Karpas-422 (cell line): ENCODE measurements around the gene POU6F2. TPM values are rescaled to one million over a fixed set of nuclear protein-coding genes. Genes with fewer than 3 reads are reported as not detected.

Experiments
- DNase-seq: peaks from one replicate; pipeline ENCODE4 v3.0.0-alpha.2; 2015
- H2AFZ ChIP-seq: fragments of 200-600 bp; sonication (generic); 2 replicates; pipeline ENCODE4 v1.6.1; 2014; ENCODE audit warnings: antibody characterized with exemption, low read length, mixed read lengths
- H3K27ac ChIP-seq: fragments of 200-600 bp; sonication (generic); 2 replicates; pipeline ENCODE4 v1.5.1; 2014; ENCODE audit warnings: mild to moderate bottlenecking, low read length, moderate library complexity
- H3K27me3 ChIP-seq: fragments of 200-600 bp; sonication (generic); 2 replicates; pipeline ENCODE4 v1.6.1; 2014; ENCODE audit warnings: low read length, mixed read lengths
- H3K36me3 ChIP-seq: fragments of 200-600 bp; sonication (generic); 2 replicates; pipeline ENCODE4 v1.6.1; 2014; ENCODE audit warnings: low read length, mixed read lengths; ENCODE audit not compliant: insufficient read depth
- H3K4me1 ChIP-seq: fragments of 200-600 bp; sonication (generic); 2 replicates; pipeline ENCODE4 v1.6.1; 2014; ENCODE audit warnings: mild to moderate bottlenecking, low read length, mixed read lengths
- H3K4me2 ChIP-seq: fragments of 200-600 bp; sonication (generic); 2 replicates; pipeline ENCODE4 v1.6.1; 2014; ENCODE audit warnings: low read length, low read depth, mild to moderate bottlenecking; ENCODE audit not compliant: poor library complexity, severe bottlenecking
- H3K4me3 ChIP-seq: fragments of 200-600 bp; sonication (generic); 2 replicates; pipeline ENCODE4 v1.5.1; 2014; ENCODE audit warnings: mild to moderate bottlenecking, antibody characterized with exemption, low read length, mixed read lengths
- H3K79me2 ChIP-seq: fragments of 200-600 bp; sonication (generic); 2 replicates; pipeline ENCODE4 v1.6.1; 2014; ENCODE audit warnings: mild to moderate bottlenecking, low read length, mixed read lengths
- H3K9ac ChIP-seq: fragments of 200-600 bp; sonication (generic); 2 replicates; pipeline ENCODE4 v1.6.0; 2014; ENCODE audit warnings: low read length
- H3K9me2 ChIP-seq: fragments of 200-600 bp; sonication (generic), shearing (Covaris generic); replicated peaks from 2 replicates; pipeline ENCODE4 v1.6.0; 2014; ENCODE audit warnings: mild to moderate bottlenecking, low read length, moderate library complexity; ENCODE audit not compliant: insufficient read depth
- H3K9me3 ChIP-seq: fragments of 300-700, 200-600 bp; sonication (generic); 2 replicates; pipeline ENCODE4 v1.6.1; 2014; ENCODE audit warnings: low read length, mixed read lengths
- H4K20me1 ChIP-seq: fragments of 200-600 bp; sonication (generic); 2 replicates; pipeline ENCODE4 v1.6.1; 2014; ENCODE audit warnings: mild to moderate bottlenecking, antibody characterized with exemption, low read length, low read depth; ENCODE audit not compliant: insufficient read depth
- total RNA-seq: library from RNA; depleted of rRNA; stranded (reverse); fragments of >200 nt; shearing (Covaris generic); gene quantifications from 2 replicates; pipeline ENCODE4 v1.2.3, GENCODE V29; 2014; ENCODE audit warnings: low replicate concordance; rRNA removed

Gene POU6F2, protein sequence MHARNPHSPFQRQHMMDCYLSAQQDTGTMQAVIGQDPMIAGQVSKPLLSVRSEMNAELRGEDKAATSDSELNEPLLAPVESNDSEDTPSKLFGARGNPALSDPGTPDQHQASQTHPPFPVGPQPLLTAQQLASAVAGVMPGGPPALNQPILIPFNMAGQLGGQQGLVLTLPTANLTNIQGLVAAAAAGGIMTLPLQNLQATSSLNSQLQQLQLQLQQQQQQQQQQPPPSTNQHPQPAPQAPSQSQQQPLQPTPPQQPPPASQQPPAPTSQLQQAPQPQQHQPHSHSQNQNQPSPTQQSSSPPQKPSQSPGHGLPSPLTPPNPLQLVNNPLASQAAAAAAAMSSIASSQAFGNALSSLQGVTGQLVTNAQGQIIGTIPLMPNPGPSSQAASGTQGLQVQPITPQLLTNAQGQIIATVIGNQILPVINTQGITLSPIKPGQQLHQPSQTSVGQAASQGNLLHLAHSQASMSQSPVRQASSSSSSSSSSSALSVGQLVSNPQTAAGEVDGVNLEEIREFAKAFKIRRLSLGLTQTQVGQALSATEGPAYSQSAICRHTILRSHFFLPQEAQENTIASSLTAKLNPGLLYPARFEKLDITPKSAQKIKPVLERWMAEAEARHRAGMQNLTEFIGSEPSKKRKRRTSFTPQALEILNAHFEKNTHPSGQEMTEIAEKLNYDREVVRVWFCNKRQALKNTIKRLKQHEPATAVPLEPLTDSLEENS
- total RNA-seq, result not detected in 2 replicates

DNA sequence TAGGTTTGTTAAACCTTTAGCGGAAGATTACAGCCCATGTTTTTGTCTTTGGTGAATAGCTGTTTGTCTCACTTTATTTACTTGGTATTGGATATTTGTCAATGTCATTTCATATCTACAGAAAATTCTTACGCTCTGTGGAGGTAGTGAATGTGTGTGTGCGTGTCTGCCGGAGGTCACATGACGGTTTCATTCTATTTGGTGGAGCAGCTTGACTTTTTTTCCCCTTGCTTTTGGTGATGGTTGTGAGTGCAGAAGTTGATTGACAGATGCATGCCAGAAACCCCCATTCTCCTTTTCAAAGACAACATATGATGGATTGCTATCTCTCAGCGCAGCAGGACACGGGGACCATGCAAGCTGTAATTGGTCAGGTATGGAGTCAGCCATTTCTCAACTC, at the start of gene POU6F2:
TSS of gene POU6F2 (plus strand) at position 225 of the 400 bp plus-strand sequence. CDS start at position 270, 45 bp downstream.
- no peaks in the 10 kb centered on the region for H3K79me2 ChIP-seq
- DNase-seq, result no peak
- no peak within 1 kb of the TSS for H3K27ac ChIP-seq
- no peak within 1 kb of the TSS for H2AFZ ChIP-seq
- no peaks in the 10 kb centered on the region for H3K9me3 ChIP-seq
- no peaks in the 10 kb centered on the region for H3K27me3 ChIP-seq
- H3K9me2 ChIP-seq, result no peaks in the 10 kb centered on the region
- H4K20me1 ChIP-seq, result no peaks in the 10 kb centered on the region
- no peaks in the 10 kb centered on the region for H3K36me3 ChIP-seq
- H3K4me2 ChIP-seq, result no peak within 1 kb of the TSS
- no peak within 1 kb of the TSS for H3K9ac ChIP-seq
- no peak within 1 kb of the TSS for H3K4me3 ChIP-seq
- H3K4me1 ChIP-seq, result no peaks in the 10 kb centered on the region

DNA sequence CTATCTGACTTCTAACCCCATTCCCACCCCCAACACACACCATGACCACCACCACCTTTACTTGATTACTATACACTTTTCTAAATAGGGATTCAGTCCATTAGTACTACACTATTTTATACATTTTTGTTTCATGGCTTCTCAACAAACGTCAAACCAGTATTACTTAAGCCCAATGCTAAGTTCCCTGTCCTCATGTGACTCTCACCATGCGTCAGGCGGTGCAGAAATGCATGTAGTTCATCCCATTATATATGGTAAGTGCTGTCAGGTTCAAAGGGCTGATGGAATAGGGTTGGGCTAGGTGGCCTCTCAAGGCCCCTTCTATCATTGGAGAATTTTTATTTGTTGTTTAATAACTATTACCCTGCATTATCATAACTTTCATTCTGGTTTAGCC, 49.2 kb upstream of the POU6F2 start:
- Histone ChIP-seq H4K20me1 (no peaks in the 10 kb centered on the region), H3K27me3 (no peaks in the 10 kb centered on the region), H3K79me2 (no peaks in the 10 kb centered on the region), H2AFZ (no peak overlapping the region), H3K4me3 (no peak overlapping the region), H3K4me2 (no peak overlapping the region), H3K27ac (no peak overlapping the region), H3K9me3 (no peaks in the 10 kb centered on the region), H3K36me3 (no peaks in the 10 kb centered on the region), H3K9me2 (no peaks in the 10 kb centered on the region), H3K9ac (no peak overlapping the region), H3K4me1 (no peaks in the 10 kb centered on the region)
- no peak for DNase-seq

DNA sequence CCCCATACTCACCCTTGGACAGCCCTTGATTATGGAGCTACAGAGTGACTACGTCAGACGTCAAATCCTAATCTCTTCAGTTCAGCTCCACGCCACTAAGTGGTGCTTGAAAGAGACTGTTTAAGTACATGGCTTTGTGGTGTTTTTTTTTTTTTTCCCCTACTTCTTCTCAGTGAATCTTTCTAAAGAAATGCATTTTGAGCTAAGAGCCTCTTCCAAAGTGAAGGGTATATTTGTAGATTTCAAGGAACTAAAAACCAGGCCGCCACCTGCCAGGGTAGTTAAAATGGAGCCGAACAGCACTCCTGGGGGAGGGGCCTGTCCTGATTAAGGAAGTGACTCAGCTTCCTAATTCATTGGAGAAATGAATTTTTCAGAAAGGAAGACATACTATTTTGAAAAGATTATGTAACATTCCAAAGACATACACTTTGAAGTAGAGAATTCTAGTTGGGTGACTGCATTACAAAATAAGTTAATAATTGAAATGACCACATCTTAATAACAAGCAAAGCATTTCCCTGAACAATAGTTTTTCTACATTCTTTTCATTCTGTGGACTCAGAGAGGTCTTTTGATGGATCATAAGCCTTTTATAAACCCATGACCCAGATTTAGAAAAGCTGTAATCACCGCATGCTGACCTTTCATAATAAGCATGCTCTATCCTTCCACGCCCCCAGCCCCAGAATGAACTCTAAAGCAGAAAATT, 48.1 kb upstream of the POU6F2 start:
- no peaks in the 10 kb centered on the region for H4K20me1 ChIP-seq
- H3K27me3 ChIP-seq, result no peaks in the 10 kb centered on the region
- H3K4me1 ChIP-seq, result no peaks in the 10 kb centered on the region
- H3K27ac ChIP-seq, result no peak overlapping the region
- DNase-seq, result no peak
- H3K9me2 ChIP-seq, result no peaks in the 10 kb centered on the region
- no peaks in the 10 kb centered on the region for H3K79me2 ChIP-seq
- no peaks in the 10 kb centered on the region for H3K36me3 ChIP-seq
- H3K4me3 ChIP-seq, result no peak overlapping the region
- H3K9me3 ChIP-seq, result no peaks in the 10 kb centered on the region
- H3K9ac ChIP-seq, result no peak overlapping the region
- no peak overlapping the region for H3K4me2 ChIP-seq
- H2AFZ ChIP-seq, result no peak overlapping the region

DNA sequence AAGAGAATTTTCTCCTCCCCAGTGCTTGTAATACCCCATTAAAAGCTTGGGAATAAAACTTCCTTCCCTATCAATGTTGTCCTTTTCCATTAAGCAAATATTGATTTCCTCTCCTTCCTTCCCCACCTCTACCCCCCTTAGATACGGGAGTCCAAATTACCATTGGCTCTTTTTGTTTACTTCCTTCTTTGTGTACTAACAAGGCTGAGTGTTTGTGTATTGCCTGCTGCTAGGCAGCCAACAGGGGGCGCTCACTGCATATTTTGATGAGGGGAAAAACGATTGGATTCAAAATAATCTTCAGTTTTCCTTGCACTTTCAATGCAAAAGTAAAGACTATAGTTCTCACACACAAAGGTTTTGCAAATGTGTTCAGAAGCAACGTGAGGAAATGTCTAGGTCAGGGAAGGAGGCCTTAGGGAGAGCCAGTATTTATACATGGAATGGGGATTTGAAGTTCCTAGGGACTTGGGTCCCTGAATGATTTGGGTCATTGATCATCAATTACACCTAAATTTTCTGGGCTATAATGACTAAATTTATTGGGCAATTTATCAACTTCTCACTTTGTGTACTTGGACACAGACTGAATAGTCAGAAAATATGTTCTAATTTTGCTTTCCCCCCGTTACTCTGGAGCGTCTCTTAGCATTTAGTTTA, 45.1 kb upstream of the POU6F2 start:
- Histone ChIP-seq H3K27ac (no peak overlapping the region), H3K9me2 (no peaks in the 10 kb centered on the region), H2AFZ (no peak overlapping the region), H3K36me3 (no peaks in the 10 kb centered on the region), H4K20me1 (no peaks in the 10 kb centered on the region), H3K4me2 (no peak overlapping the region), H3K9me3 (no peaks in the 10 kb centered on the region), H3K4me3 (no peak overlapping the region), H3K4me1 (no peaks in the 10 kb centered on the region), H3K27me3 (no peaks in the 10 kb centered on the region), H3K79me2 (no peaks in the 10 kb centered on the region), H3K9ac (no peak overlapping the region)
- DNase-seq, result peak; percentile 78

DNA sequence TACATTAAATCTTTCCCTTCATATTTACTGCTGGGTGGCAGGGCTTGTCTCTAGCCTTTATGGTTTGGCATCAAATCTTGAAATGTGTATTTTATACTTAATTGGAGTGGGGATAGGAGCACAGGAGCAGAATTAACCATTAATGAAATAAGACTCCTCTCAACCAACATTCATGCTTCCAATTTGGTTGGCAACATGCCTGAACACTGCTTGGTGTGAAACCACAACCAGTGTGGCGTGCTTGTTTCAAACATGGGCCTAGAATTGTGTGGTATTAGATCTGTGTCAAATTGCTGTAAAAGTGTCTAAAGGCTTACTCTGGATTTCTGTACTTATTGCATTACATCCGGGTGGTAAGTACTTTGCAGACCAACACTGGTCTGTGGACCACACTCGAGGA, 43.7 kb upstream of the POU6F2 start:
- peaks cover 3% of the 10 kb centered on the region; the same call in 1 of the 2 replicates for H3K4me1 ChIP-seq

DNA sequence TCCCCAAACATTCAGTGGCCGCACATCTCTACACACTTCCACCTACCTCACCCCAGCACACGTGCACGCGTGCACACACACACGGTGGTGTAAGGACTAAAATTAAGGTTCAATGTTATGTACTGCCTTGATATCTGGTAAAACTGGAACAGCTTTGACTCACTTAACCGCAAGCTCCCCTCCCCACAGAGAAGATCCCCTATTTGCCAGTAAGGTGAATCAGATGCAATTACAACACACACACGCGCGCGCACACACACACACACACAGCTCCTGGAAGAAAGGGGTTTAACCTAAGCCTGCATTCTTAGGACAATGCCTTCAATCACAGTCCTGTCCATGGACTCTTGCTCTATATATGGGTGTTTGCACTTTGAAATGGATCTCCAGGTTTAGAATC, 43.2 kb upstream of the POU6F2 start:
- H3K27ac ChIP-seq, result no peak overlapping the region
- no peaks in the 10 kb centered on the region for H3K27me3 ChIP-seq
- no peak for DNase-seq
- H3K36me3 ChIP-seq, result no peaks in the 10 kb centered on the region
- H3K9ac ChIP-seq, result no peak overlapping the region
- no peaks in the 10 kb centered on the region for H3K9me2 ChIP-seq
- H2AFZ ChIP-seq, result no peak overlapping the region
- H3K4me1 ChIP-seq, result peaks cover 3% of the 10 kb centered on the region; the same call in 1 of the 2 replicates
- H3K4me2 ChIP-seq, result no peak overlapping the region
- no peaks in the 10 kb centered on the region for H3K9me3 ChIP-seq
- H3K79me2 ChIP-seq, result no peaks in the 10 kb centered on the region
- no peak overlapping the region for H3K4me3 ChIP-seq
- H4K20me1 ChIP-seq, result no peaks in the 10 kb centered on the region

More for the DNA sequence above, 43.7 kb upstream of the POU6F2 start:
- H4K20me1 ChIP-seq, result no peaks in the 10 kb centered on the region
- H3K27me3 ChIP-seq, result no peaks in the 10 kb centered on the region
- no peak overlapping the region for H3K4me3 ChIP-seq
- no peaks in the 10 kb centered on the region for H3K79me2 ChIP-seq
- no peak for DNase-seq
- no peak overlapping the region for H3K27ac ChIP-seq
- H3K9me3 ChIP-seq, result no peaks in the 10 kb centered on the region
- H3K9ac ChIP-seq, result no peak overlapping the region
- H3K9me2 ChIP-seq, result no peaks in the 10 kb centered on the region
- H3K36me3 ChIP-seq, result no peaks in the 10 kb centered on the region
- H3K4me2 ChIP-seq, result no peak overlapping the region
- no peak overlapping the region for H2AFZ ChIP-seq

DNA sequence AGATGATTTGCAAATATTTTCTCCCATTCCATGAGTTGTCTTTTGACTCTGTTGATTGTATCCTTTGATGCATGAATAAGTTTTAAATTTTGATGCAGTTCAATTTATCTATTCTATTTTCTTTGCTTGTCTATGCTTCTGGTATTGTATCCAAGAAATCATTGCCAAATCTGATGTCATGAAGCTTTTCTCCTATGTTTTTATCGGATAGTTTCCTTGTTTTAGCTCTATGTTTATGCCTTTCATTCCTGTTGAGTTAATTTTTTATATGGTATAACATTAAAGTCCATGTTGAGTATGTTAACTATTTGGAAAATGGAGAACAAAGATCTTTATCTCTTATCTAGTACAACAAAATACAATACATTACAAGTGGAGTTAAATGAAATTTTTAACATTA, 41.1 kb upstream of the POU6F2 start:
- Histone ChIP-seq H3K9me2 (no peaks in the 10 kb centered on the region), H3K36me3 (no peaks in the 10 kb centered on the region), H3K27ac (no peak overlapping the region), H3K9me3 (no peaks in the 10 kb centered on the region), H3K4me2 (no peak overlapping the region), H3K4me1 (peaks cover 3% of the 10 kb centered on the region; the same call in 1 of the 2 replicates), H2AFZ (no peak overlapping the region), H3K79me2 (no peaks in the 10 kb centered on the region), H3K27me3 (no peaks in the 10 kb centered on the region), H3K9ac (no peak overlapping the region), H3K4me3 (no peak overlapping the region), H4K20me1 (no peaks in the 10 kb centered on the region)
- DNase-seq, result no peak
